GM18502 (cell line): ENCODE data around the gene FGD4.
A peak's percentile ranks its signal among the peaks of the same experiment; 100 is the strongest.

ENCODE experiments used
- ATAC-seq: cut with Tn5 transposase; IDR thresholded peaks from one replicate; pipeline ENCODE4 v1.9.1; 2021; ENCODE audit warnings: mild to moderate bottlenecking; ENCODE audit not compliant: unreplicated experiment, poor library complexity

FGD4 gene

GRCh38 chr12:32651151-32651955 is 252.0 kb downstream of the FGD4 start:
- ATAC-seq = no peak

- no peak for ATAC-seq
These were observed 252.5 kb downstream of the FGD4 start for GRCh38 chr12:32651956-32652210.

GRCh38 chr12:32659908-32660440 is 260.6 kb downstream of the FGD4 start:
- no peak for ATAC-seq

GRCh38 chr12:32661706-32662105 is 262.3 kb downstream of the FGD4 start:
- ATAC-seq = no peak

GRCh38 chr12:32662665-32663064 is 263.3 kb downstream of the FGD4 start:
- no peak for ATAC-seq

GRCh38 chr12:32666018-32666417 is 266.7 kb downstream of the FGD4 start:
- no peak for ATAC-seq

- no peak for ATAC-seq
These were observed 270.2 kb downstream of the FGD4 start for GRCh38 chr12:32669584-32669983.

- no peak for ATAC-seq
These were observed 272.8 kb downstream of the FGD4 start for GRCh38 chr12:32671930-32672780.

- ATAC-seq = peak; percentile 95
These were observed 279.9 kb downstream of the FGD4 start, which contains the start of gene DNM1L for GRCh38 chr12:32679091-32679919. TSS of gene DNM1L (plus strand) at chr12:32679301. CDS start at chr12:32679364, 63 bp downstream.

- ATAC-seq = no peak
These were observed 280.5 kb downstream of the FGD4 start for GRCh38 chr12:32679920-32680237.

GRCh38 chr12:32680787-32681186 is 281.4 kb downstream of the FGD4 start:
- no peak for ATAC-seq

- ATAC-seq = no peak
These were observed 281.9 kb downstream of the FGD4 start for GRCh38 chr12:32681272-32681671.

- ATAC-seq = no peak
These were observed 287.0 kb downstream of the FGD4 start for GRCh38 chr12:32686340-32686739.

- no peak for ATAC-seq
These were observed 289.4 kb downstream of the FGD4 start for GRCh38 chr12:32688786-32689185.

GRCh38 chr12:32690927-32691326 is 291.6 kb downstream of the FGD4 start:
- no peak for ATAC-seq

GRCh38 chr12:32692358-32692757 is 293.0 kb downstream of the FGD4 start:
- no peak for ATAC-seq

- ATAC-seq = no peak
These were observed 293.7 kb downstream of the FGD4 start for GRCh38 chr12:32693036-32693435.
